Ishikawa (cell line): ENCODE data around the gene GFOD2.

ENCODE experiments used
- CEBPB ChIP-seq: IDR thresholded peaks from 2 replicates; pipeline ENCODE4 v1.6.1; 2012
- CREB1 ChIP-seq: IDR thresholded peaks from 2 replicates; pipeline ENCODE4 v1.6.1; 2012; ENCODE audit warnings: low read depth
- EGR1 ChIP-seq: IDR thresholded peaks from 2 replicates; pipeline ENCODE4 v1.6.1; 2012
- EP300 ChIP-seq: IDR thresholded peaks from 2 replicates; pipeline ENCODE4 v1.6.1; 2012; ENCODE audit warnings: borderline replicate concordance
- FOXM1 ChIP-seq: IDR thresholded peaks from 2 replicates; pipeline ENCODE4 v1.6.1; 2012; ENCODE audit warnings: low read depth, borderline replicate concordance
- NFIC ChIP-seq: IDR thresholded peaks from 2 replicates; pipeline ENCODE4 v1.6.1; 2012
- RAD21 ChIP-seq: IDR thresholded peaks from 2 replicates; pipeline ENCODE4 v1.6.1; 2012; ENCODE audit warnings: low read depth
- REST ChIP-seq: IDR thresholded peaks from 2 replicates; pipeline ENCODE4 v1.6.1; 2012; ENCODE audit warnings: low read depth, mild to moderate bottlenecking
- TAF1 ChIP-seq: IDR thresholded peaks from 2 replicates; pipeline ENCODE4 v1.6.1; 2012; ENCODE audit warnings: low read depth, mild to moderate bottlenecking
- TCF12 ChIP-seq: IDR thresholded peaks from 2 replicates; pipeline ENCODE4 v1.6.1; 2012; ENCODE audit warnings: low read depth
- TEAD4 ChIP-seq: IDR thresholded peaks from 2 replicates; pipeline ENCODE4 v1.6.1; 2012
- USF1 ChIP-seq: IDR thresholded peaks from 2 replicates; pipeline ENCODE4 v1.6.1; 2012
- YY1 ChIP-seq: IDR thresholded peaks from 2 replicates; pipeline ENCODE4 v1.6.1; 2012; ENCODE audit warnings: low read depth
- ZBTB7A ChIP-seq: IDR thresholded peaks from 2 replicates; pipeline ENCODE4 v1.6.1; 2012; ENCODE audit warnings: low read depth
- TF ChIP-seq, protein P1 (sequence below): IDR thresholded peaks from 2 replicates; pipeline ENCODE4 v1.6.1; 2012

GFOD2 gene

DNA sequence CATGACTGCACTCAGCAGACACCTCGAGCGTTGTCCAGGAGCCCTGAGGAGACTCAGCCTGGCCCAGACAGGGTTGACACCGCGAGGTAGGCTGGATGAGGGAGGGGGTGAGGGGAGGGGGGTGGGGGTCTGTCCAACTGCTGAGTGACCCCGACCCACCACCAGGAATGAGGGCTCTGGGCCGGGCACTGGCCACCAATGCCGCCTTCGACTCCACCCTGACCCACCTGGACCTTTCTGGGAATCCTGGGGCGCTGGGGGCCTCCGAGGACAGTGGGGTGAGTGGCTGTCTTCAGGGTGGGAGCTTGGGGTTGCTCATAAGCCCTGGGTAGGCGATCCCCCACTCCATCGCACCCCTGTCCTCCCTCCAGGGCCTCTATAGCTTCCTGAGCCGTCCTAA is 71.4 kb downstream of the GFOD2 start:
- no peak for TF ChIP-seq EGR1
- TF ChIP-seq USF1 = no peak
- no peak for TF ChIP-seq REST
- TF ChIP-seq FOXM1 = no peak
- no peak for TF ChIP-seq NFIC
- no peak for TF ChIP-seq TAF1
- TF ChIP-seq YY1 = no peak
- TF ChIP-seq ZBTB7A = no peak
- TF ChIP-seq, protein P1, sequence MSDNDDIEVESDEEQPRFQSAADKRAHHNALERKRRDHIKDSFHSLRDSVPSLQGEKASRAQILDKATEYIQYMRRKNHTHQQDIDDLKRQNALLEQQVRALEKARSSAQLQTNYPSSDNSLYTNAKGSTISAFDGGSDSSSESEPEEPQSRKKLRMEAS = no peak
- TF ChIP-seq CEBPB = no peak
- no peak for TF ChIP-seq TEAD4

DNA sequence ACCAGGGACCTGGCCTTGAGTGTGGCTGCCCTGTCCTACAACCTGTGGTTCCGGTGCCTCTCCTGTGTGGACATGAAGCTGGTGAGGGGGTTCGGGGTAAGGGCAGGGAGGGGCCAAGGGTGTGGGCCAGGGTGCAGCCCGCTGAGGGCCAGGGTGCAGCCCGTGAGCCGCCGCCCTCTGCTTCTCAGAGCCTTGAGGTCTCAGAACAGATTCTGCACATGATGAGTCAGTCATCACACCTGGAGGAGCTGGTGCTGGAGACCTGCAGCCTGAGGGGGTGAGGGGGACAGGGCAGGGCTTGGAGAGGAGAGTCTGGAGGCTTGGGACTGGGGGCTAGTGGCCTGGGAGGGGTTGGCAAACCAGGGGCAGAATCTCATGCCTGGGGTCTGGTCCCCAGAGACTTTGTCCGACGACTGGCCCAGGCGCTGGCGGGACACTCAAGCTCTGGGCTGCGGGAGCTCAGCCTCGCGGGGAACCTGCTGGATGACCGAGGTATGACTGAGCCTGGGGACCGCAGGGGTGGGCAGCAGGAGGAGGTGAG is 71.9 kb downstream of the GFOD2 start:
- TF ChIP-seq EP300 = no peak
- no peak for TF ChIP-seq ZBTB7A
- TF ChIP-seq CREB1 = no peak
- TF ChIP-seq TEAD4 = no peak
- TF ChIP-seq EGR1 = no peak
- no peak for TF ChIP-seq RAD21
- TF ChIP-seq, protein P1 = no peak
- TF ChIP-seq USF1 = no peak
- TF ChIP-seq CEBPB = no peak
- TF ChIP-seq FOXM1 = no peak

DNA sequence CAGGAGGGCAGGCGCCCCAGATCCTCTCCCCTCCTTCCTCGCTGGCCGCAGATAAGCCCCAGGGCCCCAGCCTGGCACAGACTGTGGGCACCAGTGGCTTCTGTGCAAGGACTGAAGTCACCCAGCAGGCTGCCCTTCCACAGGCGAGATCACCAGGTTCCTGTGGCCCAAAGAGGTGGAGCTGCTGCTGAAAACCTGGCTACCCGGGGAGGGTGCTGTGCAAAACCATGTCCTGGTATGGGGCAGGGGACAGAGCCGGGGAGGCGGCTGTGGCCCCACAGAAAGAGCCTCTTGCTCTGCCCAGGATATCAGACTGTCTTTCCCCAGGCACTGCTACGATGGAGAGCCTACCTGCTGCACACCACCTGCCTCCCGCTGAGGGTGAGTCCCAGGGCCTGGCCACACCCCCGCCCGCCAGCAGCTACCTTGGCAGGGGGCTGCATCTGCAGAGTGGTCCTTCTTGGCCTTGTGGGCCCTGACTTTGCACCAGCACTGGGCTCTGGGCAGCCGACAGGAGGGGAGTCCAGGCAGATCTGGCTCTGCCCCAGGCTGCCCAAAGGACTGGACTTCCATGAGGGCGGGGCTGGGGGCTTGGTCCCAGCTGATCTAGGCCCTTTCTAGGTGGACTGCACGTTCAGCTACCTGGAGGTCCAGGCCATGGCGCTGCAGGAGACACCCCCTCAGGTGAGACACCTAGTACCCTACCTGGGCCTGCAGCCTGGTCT is 73.6 kb downstream of the GFOD2 start:
- TF ChIP-seq RAD21 (no peak), USF1 (no peak), CREB1 (no peak), NFIC (no peak), REST (no peak), CEBPB (no peak), EGR1 (no peak), YY1 (no peak), TCF12 (no peak), TEAD4 (no peak), FOXM1 (no peak), TAF1 (no peak), EP300 (no peak), ZBTB7A (no peak)
- TF ChIP-seq, protein P1 = no peak

DNA sequence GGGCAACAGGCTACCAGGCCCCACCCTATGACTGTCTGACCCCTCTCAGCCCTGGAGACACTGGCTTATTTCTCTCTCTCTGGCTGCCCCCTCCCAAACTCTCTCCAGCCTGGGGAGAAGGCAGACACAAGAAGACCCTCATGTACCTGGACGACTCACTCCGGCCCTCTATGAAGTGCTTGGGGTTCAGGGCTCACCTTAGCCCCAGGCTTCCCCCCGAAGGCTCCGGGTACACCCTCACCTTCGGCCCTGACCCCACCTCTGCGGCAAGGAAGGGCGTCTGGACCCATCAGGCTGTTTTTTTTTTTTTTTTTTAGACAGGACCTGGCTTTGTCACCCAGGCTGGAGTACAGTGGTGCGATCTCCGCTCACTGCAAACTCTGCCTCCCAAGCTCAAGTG is 75.1 kb downstream of the GFOD2 start:
- TF ChIP-seq, protein P1 = no peak
- no peak for TF ChIP-seq RAD21
- TF ChIP-seq EGR1 = no peak
- TF ChIP-seq TEAD4 = no peak
- no peak for TF ChIP-seq EP300
- no peak for TF ChIP-seq CEBPB
- TF ChIP-seq USF1 = no peak
- TF ChIP-seq TCF12 = no peak
